ENCODE results near the gene NDUFS3.
"Not testable (repeated sequence)": the region's sequence is repeated elsewhere in the genome, so short reads cannot be mapped to it uniquely, and the experiment has no call there.

NDUFS3 gene

GRCh38 chr11:47562393-47562792, 16.5 kb upstream of the NDUFS3 start:
- DNase-seq = not testable (repeated sequence)

GRCh38 chr11:47564366-47564765, 14.5 kb upstream of the NDUFS3 start:
- DNase-seq = not testable (repeated sequence)

GRCh38 chr11:47564933-47565339, 13.9 kb upstream of the NDUFS3 start:
- no peak for DNase-seq

GRCh38 chr11:47565340-47566148, 13.3 kb upstream of the NDUFS3 start, which contains the start of gene PTPMT1:
Gene PTPMT1, plus strand, starts transcription at chr11:47565599. Its CDS starts 24 bp downstream, at chr11:47565623.
- DNase-seq = no peak

- DNase-seq = no peak
Observed at GRCh38 chr11:47566149-47566698, 12.7 kb upstream of the NDUFS3 start.

GRCh38 chr11:47569646-47570045, 9.2 kb upstream of the NDUFS3 start:
- no peak for DNase-seq

- no peak for DNase-seq
Observed at GRCh38 chr11:47570651-47571356, 8.1 kb upstream of the NDUFS3 start.

GRCh38 chr11:47571357-47571729, 7.5 kb upstream of the NDUFS3 start:
- no peak for DNase-seq

GRCh38 chr11:47571895-47572294, 7.0 kb upstream of the NDUFS3 start:
- DNase-seq = no peak

- peak; percentile 47 for DNase-seq
Observed at GRCh38 chr11:47572715-47573255, 6.1 kb upstream of the NDUFS3 start.

- no peak for DNase-seq
Observed at GRCh38 chr11:47573321-47573720, 5.6 kb upstream of the NDUFS3 start.

GRCh38 chr11:47577460-47578041, 1.3 kb upstream of the NDUFS3 start:
- DNase-seq = peak; percentile 20

GRCh38 chr11:47583844-47584243, 5.0 kb downstream of the NDUFS3 start:
- no peak for DNase-seq

- DNase-seq = no peak
Observed at GRCh38 chr11:47586098-47586855, 7.4 kb downstream of the NDUFS3 start, which contains the start of gene FAM180B. Gene FAM180B, plus strand, starts transcription at chr11:47586678. Its CDS starts 91 bp downstream, at chr11:47586769.

- DNase-seq = no peak
Observed at GRCh38 chr11:47587039-47587716, 8.3 kb downstream of the NDUFS3 start.

- DNase-seq = no peak
Observed at GRCh38 chr11:47587723-47588326, 9.0 kb downstream of the NDUFS3 start.

- no peak for DNase-seq
Observed at GRCh38 chr11:47589118-47589517, 10.2 kb downstream of the NDUFS3 start.

- DNase-seq = no peak
Observed at GRCh38 chr11:47589584-47589976, 10.7 kb downstream of the NDUFS3 start.

- DNase-seq = no peak
Observed at GRCh38 chr11:47589977-47590861, 11.3 kb downstream of the NDUFS3 start.

- no peak for DNase-seq
Observed at GRCh38 chr11:47591764-47592163, 12.9 kb downstream of the NDUFS3 start.

Data from NCI-H2227 treated with DMSO at 0.1 percent for 48 hours (cell line).